Superior temporal gyrus (tissue), 1 donor: ENCODE results near the gene GAS7.
A peak's percentile ranks its signal among the peaks of the same experiment; 100 is the strongest.

Experiments
- DNase-seq: peaks from one replicate; pipeline ENCODE4 v3.0.0-alpha.2; 2016; ENCODE audit errors: extremely low spot score

The GAS7 gene

GRCh38 chr17:10171581-10171981 lies 26.8 kb downstream of the GAS7 start:
- no peak for DNase-seq

DNA sequence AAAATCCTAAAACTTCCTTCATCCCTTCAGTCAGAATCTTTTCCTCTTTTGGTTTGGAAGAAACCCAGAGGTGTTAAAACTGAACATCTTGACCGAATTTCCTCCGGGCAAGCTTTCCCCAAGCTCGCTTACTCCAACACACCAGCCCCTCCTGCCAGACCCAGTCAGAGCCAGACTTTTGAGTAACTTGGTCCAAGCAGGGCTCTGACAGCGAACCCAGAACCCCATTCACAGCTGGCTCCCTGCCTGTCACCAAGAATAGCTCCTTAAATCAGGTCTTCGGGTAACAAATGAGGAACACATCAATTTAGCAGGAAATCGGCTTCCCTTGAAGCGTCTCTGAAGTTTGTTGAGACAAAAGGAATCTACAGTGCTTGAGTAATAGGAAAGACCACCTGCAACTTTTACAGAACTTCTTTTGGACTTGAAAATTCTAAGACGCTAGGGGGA lies 27.3 kb downstream of the GAS7 start:
- peak; percentile 55 for DNase-seq

GRCh38 chr17:10170233-10170632 lies 28.2 kb downstream of the GAS7 start:
- no peak for DNase-seq

- DNase-seq, result no peak
These were observed 29.1 kb downstream of the GAS7 start for GRCh38 chr17:10169290-10169689.

- no peak for DNase-seq
These were observed 32.0 kb downstream of the GAS7 start for GRCh38 chr17:10166176-10166935.

- DNase-seq, result no peak
These were observed 36.3 kb downstream of the GAS7 start for GRCh38 chr17:10162096-10162495.

- no peak for DNase-seq
These were observed 37.0 kb downstream of the GAS7 start for GRCh38 chr17:10161386-10161785.

DNA sequence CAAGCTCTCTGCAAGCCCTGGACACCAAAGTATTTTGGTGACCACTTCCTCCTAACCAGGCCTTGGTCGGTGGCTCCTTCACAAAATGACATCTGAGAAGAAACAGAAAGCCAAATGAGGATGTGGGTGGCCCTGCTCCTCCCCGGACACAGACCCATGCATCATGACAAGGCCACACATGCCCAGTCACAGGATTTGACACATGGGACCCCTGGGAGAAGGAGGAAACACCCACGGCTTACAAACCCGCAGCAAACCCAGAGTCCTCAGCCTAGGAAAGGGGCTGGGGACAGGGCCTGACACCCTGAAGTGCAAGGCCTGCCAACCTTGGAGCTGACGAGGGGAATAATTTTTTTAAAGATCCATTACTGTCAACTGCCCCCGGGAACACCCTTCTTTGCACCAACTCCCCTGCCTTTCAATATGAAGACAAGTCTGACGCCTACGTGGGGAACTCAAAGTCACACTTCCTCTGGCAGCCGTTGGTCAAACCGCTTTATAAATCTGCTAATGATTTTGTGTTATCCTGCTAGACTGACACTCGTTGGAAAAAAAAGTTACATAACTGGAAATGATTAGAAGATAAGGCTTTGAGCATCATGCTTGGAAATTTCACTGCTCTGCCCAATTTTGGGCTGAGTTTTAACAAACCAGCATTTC lies 41.3 kb downstream of the GAS7 start:
- no peak for DNase-seq

GRCh38 chr17:10156599-10156947 lies 41.8 kb downstream of the GAS7 start:
- DNase-seq, result no peak

GRCh38 chr17:10156077-10156435 lies 42.4 kb downstream of the GAS7 start:
- no peak for DNase-seq

- no peak for DNase-seq
These were observed 42.9 kb downstream of the GAS7 start for GRCh38 chr17:10155371-10156076.

DNA sequence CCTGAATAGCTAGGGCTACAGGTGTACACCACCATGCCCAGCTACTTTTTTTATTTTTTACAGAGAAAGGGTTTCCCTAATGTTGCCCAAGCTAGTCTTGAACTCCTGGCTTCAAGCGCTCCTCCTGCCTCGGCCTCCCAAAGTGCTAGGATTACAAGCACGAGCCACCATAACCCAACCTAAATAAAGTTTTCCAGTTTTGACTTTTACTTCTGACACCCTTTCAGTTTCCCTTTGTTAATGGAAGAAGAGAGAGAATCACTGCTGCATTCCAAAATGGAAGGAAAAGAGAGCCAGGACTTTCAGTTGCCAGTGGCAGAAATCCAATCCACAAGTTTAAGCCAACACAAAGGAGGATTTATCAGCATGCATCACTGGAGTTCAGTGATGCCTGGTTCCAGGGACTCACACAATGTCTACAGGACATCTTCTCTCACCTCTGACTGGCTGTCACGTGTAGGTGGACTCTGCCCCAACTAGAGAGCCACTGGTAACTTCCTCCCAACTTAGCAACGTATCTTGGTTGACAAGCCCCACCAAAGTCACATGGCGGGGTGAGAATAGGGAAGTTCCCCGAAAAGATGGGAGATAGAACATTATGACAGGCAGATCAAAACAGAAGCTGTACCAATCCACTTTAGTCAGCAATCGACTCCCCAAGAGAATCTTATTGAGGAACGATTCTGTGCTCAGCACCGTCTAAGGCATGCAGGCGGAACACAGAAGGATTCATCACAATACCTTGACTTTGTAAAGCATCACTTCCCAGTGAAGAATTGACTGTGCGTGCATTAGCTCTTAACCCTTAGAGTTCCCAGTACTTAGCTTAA lies 46.5 kb downstream of the GAS7 start:
- DNase-seq, result peak; percentile 42

GRCh38 chr17:10149573-10150399 lies 48.6 kb downstream of the GAS7 start:
- DNase-seq, result no peak

GRCh38 chr17:10147761-10148415 lies 50.5 kb downstream of the GAS7 start:
- DNase-seq, result no peak

DNA sequence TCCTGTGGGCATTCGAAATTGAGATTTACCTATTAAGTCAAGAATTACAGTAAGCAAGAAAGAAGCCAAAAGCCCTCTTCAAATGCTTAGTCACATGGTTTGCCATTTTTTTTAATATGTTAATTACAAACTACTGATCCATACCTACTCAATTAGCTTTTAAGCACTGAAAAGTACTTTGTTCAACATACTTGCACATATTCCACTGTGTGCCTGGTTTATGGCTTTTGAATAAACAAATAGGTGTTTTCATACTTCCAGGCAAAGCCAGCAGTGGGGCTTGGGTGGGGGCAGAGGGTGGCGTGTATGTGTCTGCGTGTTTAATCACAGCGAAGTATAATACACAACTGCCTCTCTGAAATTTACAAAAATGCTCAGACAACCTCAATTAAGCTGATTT lies 51.4 kb downstream of the GAS7 start:
- no peak for DNase-seq

- DNase-seq, result no peak
These were observed 53.4 kb downstream of the GAS7 start for GRCh38 chr17:10144982-10145381.

DNA sequence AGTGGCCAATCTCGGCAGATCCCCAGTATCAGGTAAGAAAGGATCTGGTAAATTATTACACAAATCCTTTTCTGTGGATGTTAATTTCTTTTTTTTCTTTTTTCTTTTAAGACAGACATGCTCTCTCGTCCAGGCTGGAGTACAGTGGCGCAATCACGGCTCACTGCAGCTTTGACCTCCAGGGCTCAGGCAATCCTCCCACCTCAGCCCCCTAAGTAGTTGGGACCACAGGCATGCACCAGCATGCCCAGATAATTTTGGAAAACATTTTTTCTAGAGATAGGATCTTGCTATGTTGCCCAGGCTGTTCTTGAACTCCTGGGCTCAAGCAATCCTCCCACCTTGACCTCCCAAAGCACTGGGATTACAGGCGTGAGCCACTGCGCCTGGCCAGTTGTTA lies 54.0 kb downstream of the GAS7 start:
- no peak for DNase-seq

GRCh38 chr17:10141436-10141835 lies 57.0 kb downstream of the GAS7 start:
- DNase-seq, result no peak

DNA sequence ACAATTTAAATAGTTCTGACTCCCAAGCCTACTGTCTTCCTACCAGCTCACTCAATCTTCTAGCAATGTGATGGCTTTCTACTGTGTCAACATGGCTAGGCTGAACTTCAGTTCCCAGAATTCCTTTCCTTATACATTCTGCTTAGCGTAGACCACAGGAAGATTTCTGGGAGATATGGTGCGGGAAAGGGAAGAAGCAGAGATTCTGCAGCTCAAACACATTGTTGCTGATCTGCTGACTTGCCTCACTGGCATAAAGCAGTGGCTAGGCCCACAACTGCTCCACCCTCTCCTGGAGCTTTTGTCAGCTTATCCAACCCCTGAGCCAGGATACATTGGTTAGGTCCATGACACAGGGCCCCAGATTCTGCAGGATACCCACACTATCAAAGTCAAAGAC lies 58.8 kb downstream of the GAS7 start:
- DNase-seq, result no peak

GRCh38 chr17:10136258-10136981 lies 62.0 kb downstream of the GAS7 start:
- DNase-seq, result no peak
